Liver (tissue), 3 donors: ENCODE results near the gene FBXO2.

Source experiments
- CTCF ChIP-seq: fragments of 150-350 bp; IDR thresholded peaks from 2 replicates; pipeline ENCODE4 v1.5.1; 2017; ENCODE audit warnings: improper control_type of control experiment, low read depth, low read length; ENCODE audit not compliant: missing input control
- EGR1 ChIP-seq, 2 donors: IDR thresholded peaks; 2 replicates each; pipeline ENCODE4 v1.6.1; 2016 to 2018; ENCODE audit warnings: antibody characterized with exemption in 2 of 2, low read depth in 2 of 2
- FOXA2 ChIP-seq: IDR thresholded peaks from 2 replicates; pipeline ENCODE4 v1.6.1; 2016; ENCODE audit warnings: antibody characterized with exemption
- JUND ChIP-seq, 2 donors: IDR thresholded peaks; 2 replicates each; pipeline ENCODE4 v1.6.1; 2016; ENCODE audit warnings: antibody characterized with exemption in 2 of 2
- MAX ChIP-seq: IDR thresholded peaks from 2 replicates; pipeline ENCODE4 v1.6.1; 2016; ENCODE audit warnings: antibody characterized with exemption
- REST ChIP-seq: IDR thresholded peaks from 2 replicates; pipeline ENCODE4 v1.6.1; 2016; ENCODE audit warnings: antibody characterized with exemption, mild to moderate bottlenecking
- TAF1 ChIP-seq: conservative IDR thresholded peaks from 2 replicates; pipeline ENCODE4 v1.6.1; 2016; ENCODE audit warnings: antibody characterized with exemption, mild to moderate bottlenecking
- YY1 ChIP-seq: IDR thresholded peaks from 2 replicates; pipeline ENCODE4 v1.6.1; 2016; ENCODE audit warnings: antibody characterized with exemption, mild to moderate bottlenecking
- donor health status: healthy.
- donor health status: healthy.

- TF ChIP-seq CTCF = no peak
- no peak for TF ChIP-seq REST
- no peak for TF ChIP-seq TAF1
- no peak for TF ChIP-seq FOXA2
- no peak for TF ChIP-seq MAX
- no peak for TF ChIP-seq YY1
- no peak for TF ChIP-seq JUND (IDR thresholded peaks at IDR 0.05)
- no peak for TF ChIP-seq EGR1 (IDR thresholded peaks at IDR 0.05; ENCODE audit: low read depth in 2 of 2)
Measured at GRCh38 chr1:11703357-11704193, 49.3 kb upstream of the FBXO2 start.
